GM18502 (cell line): Measurements from ENCODE around the gene GUCD1.

Experiments used
- ATAC-seq: cut with Tn5 transposase; IDR thresholded peaks from one replicate; pipeline ENCODE4 v1.9.1; 2021; ENCODE audit warnings: mild to moderate bottlenecking; ENCODE audit not compliant: unreplicated experiment, poor library complexity

GUCD1 gene

DNA sequence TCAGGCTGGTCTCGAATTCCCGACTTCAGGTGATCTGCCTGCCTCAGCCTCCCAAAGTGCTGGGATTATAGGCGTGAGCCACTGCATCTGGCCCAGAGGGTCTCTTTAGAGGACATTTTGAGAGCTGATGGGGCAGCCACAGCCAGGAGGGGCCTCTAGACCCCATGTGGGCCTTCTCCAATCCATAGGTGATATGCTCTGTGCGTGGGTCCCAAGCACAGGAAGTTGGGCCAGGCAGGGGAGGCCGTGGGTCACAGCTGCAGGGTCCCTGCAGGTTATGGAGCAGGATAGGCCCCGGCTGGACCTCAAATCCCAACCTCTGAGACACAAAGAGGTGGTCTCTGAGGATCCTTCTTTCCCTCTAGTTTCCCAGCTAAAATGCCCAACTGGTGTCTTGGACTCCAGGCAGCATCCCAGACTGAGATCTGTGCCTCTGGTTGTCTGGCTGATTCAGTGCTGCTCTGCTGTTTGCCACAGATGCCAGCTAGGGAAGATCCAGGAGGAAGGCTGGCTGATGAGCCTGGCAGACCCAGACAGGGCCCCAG is 36.4 kb upstream of the GUCD1 start:
- ATAC-seq = no peak

GRCh38 chr22:24590596-24591173 is 35.7 kb upstream of the GUCD1 start:
- ATAC-seq = no peak

DNA sequence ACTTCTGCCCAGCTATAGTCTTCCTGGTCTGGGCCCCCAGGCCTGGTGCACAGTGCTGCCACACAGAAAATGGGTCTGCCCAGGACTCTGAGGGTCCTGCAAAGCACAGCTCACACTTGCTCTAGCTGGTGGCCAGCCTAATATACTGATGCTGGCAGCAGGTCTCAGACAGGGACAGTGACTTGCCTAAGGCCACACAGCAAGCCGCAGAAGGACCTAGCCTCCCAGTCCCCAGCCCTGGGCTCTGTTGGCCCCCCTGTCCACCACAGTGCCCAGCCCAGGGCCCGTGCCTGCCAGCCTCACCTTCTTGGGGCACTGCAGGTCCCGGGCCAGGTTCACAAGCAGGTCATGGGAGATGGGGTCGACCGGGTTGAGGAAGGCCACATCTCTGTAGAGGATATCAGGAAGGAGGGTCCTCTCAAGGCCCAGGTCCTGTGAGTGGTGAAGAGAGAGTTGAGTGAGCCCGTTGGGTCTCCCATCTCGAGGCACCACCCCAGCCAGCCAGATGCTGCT is 34.6 kb upstream of the GUCD1 start:
- ATAC-seq = no peak

- no peak for ATAC-seq
Observed at GRCh38 chr22:24588757-24589481, 34.0 kb upstream of the GUCD1 start.

DNA sequence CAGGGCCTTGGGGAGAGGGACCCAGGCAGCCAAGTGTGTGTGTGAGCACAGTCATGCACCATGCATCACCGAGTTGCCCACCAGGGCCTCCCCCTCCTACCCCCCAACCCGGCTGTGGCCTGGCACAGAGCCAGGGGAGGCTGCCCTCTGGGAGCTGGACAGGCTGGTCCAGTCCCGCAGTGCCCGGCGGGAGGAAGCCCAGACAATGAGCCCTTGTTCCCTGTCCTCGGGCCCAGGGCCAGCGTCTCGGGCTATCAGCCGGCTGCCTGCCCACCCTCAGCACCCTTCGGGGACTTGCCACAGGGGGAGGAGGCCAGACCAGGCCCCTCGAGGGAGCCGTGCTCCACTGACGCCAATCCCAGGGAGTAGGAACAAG is 33.4 kb upstream of the GUCD1 start:
- no peak for ATAC-seq

DNA sequence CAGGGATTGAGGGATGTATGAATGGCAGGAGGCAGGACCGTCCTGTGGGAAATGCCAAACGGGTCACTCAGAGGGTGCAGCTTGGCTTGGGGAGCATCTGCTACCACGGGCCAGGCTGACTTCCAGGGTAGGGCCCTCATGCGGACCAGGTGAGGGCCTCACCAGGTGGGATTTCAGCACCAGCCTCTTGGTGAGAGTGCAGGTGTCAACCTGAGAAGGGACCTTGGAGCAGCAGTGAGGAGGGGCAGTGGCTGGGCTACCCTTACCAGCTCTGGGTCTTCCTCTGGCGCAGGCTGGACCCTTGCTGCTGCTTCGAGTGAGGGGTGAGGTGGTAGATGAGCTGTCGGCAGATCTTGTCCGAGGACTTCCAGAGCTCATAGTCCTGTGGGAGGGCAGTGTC is 33.0 kb upstream of the GUCD1 start:
- no peak for ATAC-seq

DNA sequence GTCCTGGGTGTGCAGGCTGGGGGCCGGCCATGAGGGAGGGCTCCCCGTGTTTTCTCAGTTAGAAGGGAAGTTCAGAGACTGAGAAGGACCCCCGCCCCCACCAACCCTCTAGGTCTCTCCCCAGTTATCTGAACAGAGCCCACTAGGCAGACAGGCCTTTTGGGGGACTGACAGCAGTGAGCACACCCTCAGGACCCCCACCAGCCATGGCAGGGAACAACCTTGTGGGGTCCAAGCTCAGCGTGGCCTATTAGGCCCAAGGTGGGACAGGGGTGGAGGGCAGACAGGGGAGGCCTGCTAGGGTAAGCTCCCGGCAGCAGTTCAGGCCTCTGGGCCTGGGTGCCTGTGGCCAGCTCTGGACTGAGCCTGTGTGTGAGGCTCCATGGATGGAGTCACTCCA is 32.3 kb upstream of the GUCD1 start:
- ATAC-seq = no peak

DNA sequence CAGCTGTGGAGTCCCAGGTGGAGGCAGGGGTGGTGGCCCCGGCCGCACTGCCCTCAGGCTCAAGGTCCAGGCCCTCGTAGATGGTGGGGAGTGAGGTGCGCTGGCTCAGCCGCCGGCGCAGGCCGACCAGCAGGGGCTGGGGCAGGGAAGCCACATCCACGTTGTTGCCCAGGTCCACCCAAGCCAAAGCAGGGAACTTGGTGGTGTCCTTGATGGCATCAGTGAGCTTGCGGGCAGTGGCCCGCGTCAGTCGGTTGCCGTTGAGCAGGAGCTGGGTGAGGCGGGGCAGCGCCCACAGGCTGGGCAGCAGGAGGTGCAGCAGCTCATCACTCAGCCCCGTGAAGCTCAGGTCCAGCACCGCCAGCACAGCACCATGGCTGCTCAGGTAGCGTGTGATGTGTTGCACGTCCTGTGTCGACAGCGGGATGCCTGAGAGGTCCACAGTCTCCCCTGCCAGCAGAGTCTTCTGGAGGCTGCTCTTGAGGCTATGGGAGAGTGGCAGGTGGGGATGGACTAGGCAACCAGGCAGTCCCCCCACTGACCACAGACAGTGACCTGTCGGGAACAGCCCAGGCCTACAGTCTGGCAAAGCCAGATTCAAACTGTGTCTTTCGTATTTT is 31.1 kb upstream of the GUCD1 start:
- no peak for ATAC-seq

- ATAC-seq = no peak
Observed at GRCh38 chr22:24585461-24585860, 30.5 kb upstream of the GUCD1 start.

DNA sequence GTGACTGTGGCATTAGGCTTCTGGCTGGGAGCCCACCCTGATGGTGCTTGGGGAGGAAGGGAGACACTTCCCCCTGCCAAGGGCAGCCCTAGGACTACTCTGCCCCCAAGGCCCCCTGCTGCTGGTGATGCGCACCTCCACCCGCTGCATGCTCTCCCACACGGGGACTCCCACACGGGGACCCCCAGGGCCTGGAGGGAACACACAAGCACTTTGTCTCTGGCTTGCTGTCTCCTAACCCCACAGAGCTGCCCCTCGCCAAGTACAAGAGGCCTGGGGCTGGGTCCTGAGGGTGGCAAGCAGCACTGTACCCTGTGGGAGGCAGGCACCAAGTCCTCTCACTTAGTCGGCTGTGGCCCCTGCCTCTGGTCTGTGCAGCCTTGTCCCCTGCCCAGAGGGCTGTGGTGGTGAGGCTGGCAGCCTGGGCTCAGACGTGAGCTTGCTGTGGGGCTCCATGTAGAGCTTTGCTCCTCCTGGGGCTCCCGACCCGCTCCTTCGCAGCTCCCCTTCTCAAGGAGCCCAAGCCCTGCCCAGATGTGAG is 30.0 kb upstream of the GUCD1 start:
- ATAC-seq = no peak

- ATAC-seq = no peak
Observed at GRCh38 chr22:24584166-24584790, 29.3 kb upstream of the GUCD1 start.

DNA sequence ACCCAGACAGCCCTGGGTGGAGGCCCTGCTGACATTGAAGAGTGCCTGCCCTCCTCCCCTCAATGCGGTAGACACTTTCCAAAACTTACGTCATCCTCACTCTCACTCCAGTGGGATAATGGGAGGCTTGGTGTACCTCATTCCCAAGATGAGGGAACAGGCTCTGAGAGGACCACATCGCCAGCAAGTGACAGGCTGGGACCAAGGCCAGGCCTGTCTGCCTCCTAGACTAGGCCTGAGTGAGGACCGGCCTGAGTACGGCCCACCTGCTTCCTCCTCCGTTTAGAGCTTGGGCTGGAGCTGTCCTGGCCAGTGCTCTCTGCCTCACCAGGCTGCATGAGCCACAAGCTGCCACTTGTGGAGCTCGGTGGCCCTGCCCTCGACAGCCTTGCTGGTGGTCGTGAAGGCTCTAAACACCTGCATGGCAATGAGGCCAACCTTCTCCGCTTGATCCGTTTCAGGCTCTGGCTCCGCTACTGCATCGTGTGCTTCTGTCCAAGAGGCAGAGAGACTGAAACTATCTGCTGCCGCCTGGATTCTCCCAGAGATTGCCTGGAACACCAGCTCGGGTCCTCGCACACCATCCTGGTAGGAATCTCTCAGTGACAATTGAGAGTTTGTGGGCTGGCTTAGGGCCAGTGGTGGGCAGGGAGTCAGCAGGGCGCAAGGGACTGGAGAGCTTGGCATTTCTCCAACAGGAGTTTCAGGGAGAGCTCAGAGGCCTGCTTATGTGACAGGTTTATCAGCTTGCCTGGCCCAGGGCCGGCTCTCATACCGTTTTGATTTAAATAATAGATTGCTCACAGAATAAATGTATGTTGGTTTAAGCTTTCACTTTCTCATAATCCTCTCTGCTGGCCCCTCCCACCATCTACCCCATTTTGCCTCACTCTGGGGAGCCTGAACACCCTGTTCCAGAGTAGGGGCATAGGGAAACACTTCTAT is 28.6 kb upstream of the GUCD1 start:
- no peak for ATAC-seq

GRCh38 chr22:24582056-24582814 is 27.3 kb upstream of the GUCD1 start:
- ATAC-seq = no peak

- ATAC-seq = no peak
Observed at GRCh38 chr22:24580276-24580675, 25.3 kb upstream of the GUCD1 start.

DNA sequence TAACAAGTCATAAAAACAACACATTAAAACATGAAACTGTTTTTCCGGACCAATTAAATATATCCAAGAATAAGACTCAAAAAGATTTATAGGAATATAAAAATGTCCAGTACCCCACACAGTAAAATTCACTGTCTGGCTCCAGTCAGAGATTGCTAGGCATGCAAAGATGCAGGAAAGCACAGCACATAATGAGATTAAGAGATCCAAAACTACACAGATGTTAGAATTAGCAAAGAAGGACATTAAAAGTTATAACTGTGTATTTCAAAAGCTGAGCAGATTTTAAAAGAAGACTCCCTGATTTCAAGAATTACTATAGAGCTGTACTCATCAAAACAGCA is 24.3 kb upstream of the GUCD1 start:
- no peak for ATAC-seq

- no peak for ATAC-seq
Observed at GRCh38 chr22:24578355-24579257, 23.7 kb upstream of the GUCD1 start.

GRCh38 chr22:24576778-24577177 is 21.8 kb upstream of the GUCD1 start:
- no peak for ATAC-seq

- no peak for ATAC-seq
Observed at GRCh38 chr22:24571266-24571665, 16.3 kb upstream of the GUCD1 start.
